ENCODE results near the gene SLX9. TPM values are rescaled to one million over a fixed set of nuclear protein-coding genes. Genes with fewer than 3 reads are reported as not detected.
A peak's percentile ranks its signal among the peaks of the same experiment; 100 is the strongest.

SLX9 gene
- total and polyA plus RNA-seq, 3 experiments from 2014 or later, result 14.3 to 71.1 (median 68.1) TPM

DNA sequence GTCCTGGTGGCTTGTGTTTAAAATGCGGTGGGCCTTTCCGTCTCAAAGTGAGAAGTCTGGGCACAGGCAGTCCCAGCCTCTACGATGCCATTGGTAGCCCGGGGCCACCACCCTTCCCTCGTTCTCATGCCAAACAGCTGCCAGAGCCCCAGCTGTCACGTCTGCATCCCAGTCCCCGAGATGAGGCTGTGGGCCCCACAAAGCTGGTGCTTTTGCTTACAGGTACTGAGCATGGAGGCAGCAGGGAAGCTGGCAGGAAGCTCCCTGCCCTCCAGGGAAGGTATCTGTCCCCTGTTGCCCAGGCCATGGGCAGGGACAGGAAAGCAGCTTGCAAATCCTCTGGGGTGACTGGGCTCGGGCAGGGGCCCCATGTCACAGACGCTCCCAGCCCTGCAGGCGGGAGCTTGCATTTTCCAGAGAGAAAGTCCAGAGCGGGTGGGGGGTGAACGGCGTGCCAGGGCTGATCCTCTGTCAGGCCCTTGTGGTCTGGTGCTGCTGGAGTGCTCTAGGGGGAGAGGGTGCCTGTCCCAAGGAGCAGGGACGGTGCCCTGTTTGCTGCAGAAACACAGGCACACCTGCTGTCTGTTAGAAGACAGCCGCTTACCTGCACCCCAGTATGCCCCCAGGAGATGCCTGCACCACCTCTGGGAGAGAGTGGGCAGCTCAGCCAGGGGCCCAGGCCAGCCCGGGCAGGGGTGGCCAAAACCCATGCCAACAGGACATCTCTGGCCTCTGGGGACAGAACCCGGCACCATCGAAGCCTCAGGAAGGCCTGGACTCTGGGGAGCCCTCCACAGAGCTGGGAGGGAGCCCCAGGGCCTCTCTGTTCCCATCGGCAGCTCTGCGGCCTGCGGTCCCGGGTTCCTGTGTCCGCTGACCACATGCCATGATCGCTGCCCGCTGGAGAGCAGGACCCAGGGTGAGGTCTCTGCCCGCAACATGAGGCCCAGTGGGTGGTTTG lies 45.9 kb downstream of the SLX9 start:
- no peaks in the 10 kb centered on the region for H3K4me1 ChIP-seq (ENCODE audit: insufficient read depth, low read length)
- CTCF ChIA-PET, result interaction anchor here (1.0 to 1.5 kb wide), 2 partner anchors 36 to 143 kb away, joined by 5 read pairs; no protein-coding TSS in a partner anchor
- no peak overlapping the region for H3K27ac ChIP-seq (ENCODE audit: low read depth, low read length)
- H3K27me3 Mint-ChIP-seq, result no peaks in the 10 kb centered on the region
- H3K4me1 Mint-ChIP-seq, result no peaks in the 10 kb centered on the region
- H3K36me3 ChIP-seq (ENCODE audit: insufficient read depth, low read length), result no peaks in the 10 kb centered on the region
- no peaks in the 10 kb centered on the region for H3K9me3 Mint-ChIP-seq
- H3K27ac Mint-ChIP-seq, result no peak overlapping the region
- no peaks in the 10 kb centered on the region for H3K27me3 ChIP-seq (ENCODE audit: insufficient read depth, low read length, poor library complexity, severe bottlenecking)
- no peak overlapping the region for H3K4me3 Mint-ChIP-seq
- peak in 1 of 5 donors; percentile 27 for DNase-seq
- no peaks in the 10 kb centered on the region for H3K36me3 Mint-ChIP-seq
- H3K9me3 ChIP-seq (ENCODE audit: low read length), result no peaks in the 10 kb centered on the region
- H3K4me3 ChIP-seq (ENCODE audit: low read length), result no peak overlapping the region
- POLR2A ChIA-PET, result no interaction called here

DNA sequence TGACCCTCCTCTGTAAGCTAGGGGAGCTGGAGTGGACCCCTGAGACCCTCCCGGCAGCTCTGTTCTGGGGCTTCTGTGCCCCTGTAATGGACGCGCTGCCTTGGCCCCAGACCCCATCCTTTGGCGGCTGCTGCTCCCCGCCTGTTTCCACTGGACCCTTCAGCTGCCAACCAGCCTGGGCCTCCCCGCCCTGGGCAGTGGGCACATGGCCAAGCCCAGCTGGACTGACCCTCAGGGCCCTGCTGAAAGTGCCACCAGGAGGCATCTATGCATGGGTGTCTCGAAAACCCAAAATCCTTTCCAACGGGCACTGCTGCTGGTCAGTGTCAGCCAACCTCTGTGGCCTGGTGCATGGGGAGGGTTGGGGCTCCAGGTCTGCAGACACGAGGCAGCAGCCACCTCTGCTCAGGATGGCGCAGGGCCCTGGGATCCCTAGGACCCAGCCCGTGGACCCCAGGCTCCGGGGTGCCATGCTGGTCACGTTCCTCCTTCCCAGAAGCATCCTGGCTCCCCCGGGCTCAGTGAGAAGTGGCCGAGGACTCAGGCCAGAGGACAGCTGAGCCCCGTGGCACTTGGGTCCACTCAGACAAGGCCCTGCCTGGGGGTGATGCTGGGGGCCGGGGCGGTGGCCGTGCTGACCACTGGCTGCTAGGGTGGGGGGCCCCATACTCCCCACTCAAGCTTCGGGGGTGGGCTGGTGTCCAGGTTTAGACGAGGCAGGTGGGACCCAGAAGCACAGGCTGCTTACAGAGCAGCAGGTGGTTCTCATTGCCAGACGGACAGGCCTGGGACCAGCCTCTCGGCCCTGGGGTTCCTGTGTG lies 46.9 kb downstream of the SLX9 start:
- DNase-seq, result peak in 1 of 5 donors; percentile 51
- Histone ChIP-seq H3K4me1 (ENCODE audit: insufficient read depth, low read length) (no peaks in the 10 kb centered on the region), H3K27ac (ENCODE audit: low read depth, low read length) (no peak overlapping the region), H3K27me3 (ENCODE audit: insufficient read depth, low read length, poor library complexity, severe bottlenecking) (no peaks in the 10 kb centered on the region), H3K9me3 (ENCODE audit: low read length) (no peaks in the 10 kb centered on the region), H3K36me3 (ENCODE audit: insufficient read depth, low read length) (no peaks in the 10 kb centered on the region), H3K4me3 (ENCODE audit: low read length) (no peak overlapping the region)
- POLR2A ChIA-PET, result no interaction called here
- CTCF ChIA-PET, result interaction anchor here (1.0 kb wide), 1 partner anchor 37 kb away, joined by 5 read pairs; no protein-coding TSS in a partner anchor
- Mint-ChIP-seq H3K4me3 (no peak overlapping the region), H3K4me1 (no peaks in the 10 kb centered on the region), H3K27ac (no peak overlapping the region), H3K27me3 (no peaks in the 10 kb centered on the region), H3K36me3 (no peaks in the 10 kb centered on the region), H3K9me3 (no peaks in the 10 kb centered on the region)

- Histone ChIP-seq H3K27me3 (ENCODE audit: insufficient read depth, low read length, poor library complexity, severe bottlenecking) (no peaks in the 10 kb centered on the region), H3K36me3 (ENCODE audit: insufficient read depth, low read length) (no peaks in the 10 kb centered on the region), H3K27ac (ENCODE audit: low read depth, low read length) (no peak overlapping the region), H3K4me1 (ENCODE audit: insufficient read depth, low read length) (no peaks in the 10 kb centered on the region), H3K4me3 (ENCODE audit: low read length) (no peak overlapping the region), H3K9me3 (ENCODE audit: low read length) (no peaks in the 10 kb centered on the region)
- H3K9me3 Mint-ChIP-seq, result no peaks in the 10 kb centered on the region
- ChIA-PET CTCF (no interaction called here), POLR2A (no interaction called here)
- H3K4me3 Mint-ChIP-seq, result no peak overlapping the region
- no peak overlapping the region for H3K27ac Mint-ChIP-seq
- H3K36me3 Mint-ChIP-seq, result no peaks in the 10 kb centered on the region
- no peaks in the 10 kb centered on the region for H3K4me1 Mint-ChIP-seq
- H3K27me3 Mint-ChIP-seq, result no peaks in the 10 kb centered on the region
- DNase-seq, result peak in 1 of 5 donors; percentile 35
These were observed 47.6 kb downstream of the SLX9 start for GRCh38 chr21:44987301-44987885.

DNA sequence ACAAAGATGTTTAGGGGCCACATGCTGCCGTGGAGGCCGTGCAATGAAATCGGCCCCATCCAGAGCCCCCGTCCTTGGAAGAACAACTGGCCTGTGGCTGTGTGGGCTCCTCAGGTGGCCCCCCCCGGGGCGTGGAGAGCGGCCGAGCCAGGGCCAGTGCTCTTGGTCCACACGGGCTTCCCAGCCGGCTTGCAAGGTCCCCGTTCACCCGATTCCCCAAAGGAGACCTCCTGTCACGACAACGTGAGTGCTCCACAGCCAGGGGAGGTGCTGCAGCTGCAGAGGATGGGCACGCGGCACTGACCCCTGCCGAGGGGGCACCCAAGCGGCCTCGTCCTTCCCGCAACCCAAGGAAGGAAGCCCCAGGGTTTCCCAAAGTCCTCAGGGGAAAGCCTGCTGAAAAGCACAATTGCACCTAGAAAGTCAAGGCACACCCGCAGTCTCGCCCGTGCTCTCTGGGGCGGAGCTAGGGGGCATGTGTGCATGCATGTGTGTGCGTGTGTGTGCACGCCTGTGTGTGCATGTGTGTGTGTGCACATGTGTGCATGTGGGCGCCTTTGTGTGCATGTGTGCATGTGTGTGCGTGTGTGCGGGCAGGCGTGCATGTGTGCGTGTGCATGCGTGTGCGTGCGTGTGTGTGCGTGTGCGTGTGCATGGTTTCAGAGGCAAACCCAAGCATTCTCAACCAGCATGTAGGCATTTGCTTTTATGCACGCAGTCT lies 48.2 kb downstream of the SLX9 start:
- H3K9me3 ChIP-seq (ENCODE audit: low read length), result no peaks in the 10 kb centered on the region
- no peak overlapping the region for H3K27ac ChIP-seq (ENCODE audit: low read depth, low read length)
- H3K27me3 ChIP-seq (ENCODE audit: insufficient read depth, low read length, poor library complexity, severe bottlenecking), result no peaks in the 10 kb centered on the region
- Mint-ChIP-seq H3K27me3 (no peaks in the 10 kb centered on the region), H3K4me1 (no peaks in the 10 kb centered on the region), H3K36me3 (no peaks in the 10 kb centered on the region), H3K9me3 (no peaks in the 10 kb centered on the region), H3K27ac (no peak overlapping the region), H3K4me3 (no peak overlapping the region)
- no peaks in the 10 kb centered on the region for H3K4me1 ChIP-seq (ENCODE audit: insufficient read depth, low read length)
- no peaks in the 10 kb centered on the region for H3K36me3 ChIP-seq (ENCODE audit: insufficient read depth, low read length)
- ChIA-PET CTCF (no interaction called here), POLR2A (no interaction called here)
- H3K4me3 ChIP-seq (ENCODE audit: low read length), result no peak overlapping the region
- peak in 1 of 5 donors; percentile 35 for DNase-seq

DNA sequence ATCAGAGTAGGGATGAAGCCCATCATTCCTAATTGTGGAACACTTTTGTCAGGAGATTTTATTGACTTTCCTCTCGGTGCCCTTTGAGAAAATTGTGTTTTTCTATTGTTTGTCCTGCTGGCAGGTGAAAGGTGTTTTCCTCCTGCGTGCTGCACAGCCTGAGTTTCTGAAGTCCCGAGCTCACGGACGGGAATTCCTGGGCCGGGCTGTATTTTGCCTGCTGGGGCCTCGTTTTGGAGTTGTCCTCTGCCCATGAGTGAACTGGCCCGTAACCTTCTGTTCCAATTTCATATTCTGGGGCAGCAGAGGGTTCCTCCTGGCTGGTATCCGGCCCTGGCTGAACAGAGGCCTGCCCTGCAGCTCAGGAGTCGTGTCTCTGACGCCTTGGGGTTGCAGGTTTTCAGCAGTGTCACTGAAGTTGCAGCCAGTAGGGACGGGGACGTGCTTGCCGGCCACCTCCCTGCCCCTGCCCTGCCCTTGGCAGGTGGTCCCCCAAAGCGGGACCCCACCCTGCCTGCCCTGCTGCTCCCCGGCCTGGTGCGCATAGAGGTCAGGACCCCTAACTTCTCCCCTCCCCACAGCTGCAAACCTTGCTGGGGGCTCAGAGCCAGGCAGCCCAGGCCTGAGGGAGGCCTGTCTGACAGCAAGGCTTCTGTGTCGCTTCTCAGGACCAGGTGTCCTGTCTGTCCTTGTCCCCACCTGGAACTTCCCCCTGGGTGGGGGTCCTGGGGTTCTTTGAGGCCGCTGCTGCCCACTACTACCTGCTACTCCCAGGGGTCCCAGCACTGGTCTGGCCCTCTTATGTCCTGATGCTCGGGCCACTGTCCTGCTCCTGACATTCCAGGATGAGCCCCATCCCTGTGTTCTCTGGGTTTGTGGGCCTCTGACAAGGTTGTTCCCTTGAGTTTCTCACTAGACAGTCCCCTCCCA lies 49.0 kb downstream of the SLX9 start:
- Histone ChIP-seq H3K9me3 (ENCODE audit: low read length) (no peaks in the 10 kb centered on the region), H3K4me1 (ENCODE audit: insufficient read depth, low read length) (no peaks in the 10 kb centered on the region), H3K27ac (ENCODE audit: low read depth, low read length) (no peak overlapping the region), H3K27me3 (ENCODE audit: insufficient read depth, low read length, poor library complexity, severe bottlenecking) (no peaks in the 10 kb centered on the region), H3K4me3 (ENCODE audit: low read length) (no peak overlapping the region), H3K36me3 (ENCODE audit: insufficient read depth, low read length) (no peaks in the 10 kb centered on the region)
- DNase-seq, result peak in 1 of 5 donors; percentile 24
- Mint-ChIP-seq H3K36me3 (no peaks in the 10 kb centered on the region), H3K4me3 (no peak overlapping the region), H3K9me3 (no peaks in the 10 kb centered on the region), H3K27ac (no peak overlapping the region), H3K27me3 (no peaks in the 10 kb centered on the region), H3K4me1 (no peaks in the 10 kb centered on the region)
- ChIA-PET POLR2A (interaction anchor here (0.6 kb wide), 1 partner anchor 62 kb away, joined by 3 read pairs; no protein-coding TSS in a partner anchor), CTCF (no interaction called here)

DNA sequence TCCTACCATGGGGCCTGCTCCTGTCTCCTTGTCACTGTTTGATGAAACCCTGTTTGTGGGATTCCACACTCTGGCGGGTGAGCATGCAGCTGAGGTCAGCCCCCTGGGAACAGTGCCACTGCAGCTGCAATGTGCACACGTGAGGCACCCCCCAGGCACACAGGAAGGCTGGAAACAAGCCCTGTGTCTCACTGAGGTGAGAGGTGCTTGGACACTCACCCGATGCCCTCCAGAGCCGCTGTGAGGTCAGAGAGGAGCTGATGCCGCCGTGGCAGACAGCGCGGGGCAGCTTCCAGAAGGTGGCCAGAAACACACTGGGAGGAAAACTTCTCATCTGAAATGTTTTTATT lies 49.7 kb downstream of the SLX9 start:
- Histone ChIP-seq H3K27me3 (ENCODE audit: insufficient read depth, low read length, poor library complexity, severe bottlenecking) (no peaks in the 10 kb centered on the region), H3K4me3 (ENCODE audit: low read length) (no peak overlapping the region), H3K36me3 (ENCODE audit: insufficient read depth, low read length) (no peaks in the 10 kb centered on the region), H3K9me3 (ENCODE audit: low read length) (no peaks in the 10 kb centered on the region), H3K27ac (ENCODE audit: low read depth, low read length) (no peak overlapping the region), H3K4me1 (ENCODE audit: insufficient read depth, low read length) (no peaks in the 10 kb centered on the region)
- no peak overlapping the region for H3K4me3 Mint-ChIP-seq
- no peaks in the 10 kb centered on the region for H3K4me1 Mint-ChIP-seq
- H3K27ac Mint-ChIP-seq, result no peak overlapping the region
- no peaks in the 10 kb centered on the region for H3K27me3 Mint-ChIP-seq
- no peak for DNase-seq
- no peaks in the 10 kb centered on the region for H3K9me3 Mint-ChIP-seq
- H3K36me3 Mint-ChIP-seq, result no peaks in the 10 kb centered on the region
- ChIA-PET POLR2A (interaction anchor here (0.6 kb wide), 1 partner anchor 62 kb away, joined by 3 read pairs; no protein-coding TSS in a partner anchor), CTCF (no interaction called here)

Data from CD8-positive, alpha-beta memory T cell (primary cell).